H1 (cell line): ENCODE measurements around the gene RAD50.

Experiments used
- CHD2 ChIP-seq: IDR thresholded peaks from 2 replicates; pipeline ENCODE4 v1.6.1; 2012; ENCODE audit warnings: low read length, improper control_type of control experiment
- FOSL1 ChIP-seq: IDR thresholded peaks from 2 replicates; pipeline ENCODE4 v1.6.1; 2011; ENCODE audit warnings: mild to moderate bottlenecking, low read depth, low read length, moderate library complexity; ENCODE audit not compliant: insufficient read depth
- HDAC2 ChIP-seq, 2 experiments: fragments of 300-600 bp in 1 of 2; sonication (generic) in 1 of 2; IDR thresholded peaks; 2 replicates each; pipeline ENCODE4 v1.6.1; 2011 to 2012; ENCODE audit warnings: low read depth in 2 of 2, low read length in 2 of 2, mild to moderate bottlenecking in 2 of 2, moderate library complexity in 2 of 2, borderline replicate concordance in 1 of 2, inconsistent platforms in 1 of 2
- PHF8 ChIP-seq: fragments of 200-600 bp; sonication (generic); conservative IDR thresholded peaks from 2 replicates; pipeline ENCODE4 v1.7.1; 2012; ENCODE audit warnings: low read depth, mild to moderate bottlenecking, inconsistent platforms, low read length, moderate library complexity
- POLR2A ChIP-seq, 2 experiments: IDR thresholded peaks; 1 replicate in 1 of 2; 2 replicates in 1 of 2; pipeline ENCODE4 v1.6.1; 2011; ENCODE audit warnings: low read depth in 2 of 2, low read length in 2 of 2, mild to moderate bottlenecking in 2 of 2; ENCODE audit errors: control extremely low read depth in 1 of 2
- POLR2AphosphoS5 ChIP-seq: IDR thresholded peaks from 2 replicates; pipeline ENCODE4 v1.6.1; 2011; ENCODE audit warnings: low read depth, low read length
- RFX5 ChIP-seq: IDR thresholded peaks from 2 replicates; pipeline ENCODE4 v1.6.1; 2011; ENCODE audit warnings: low read depth, low read length, improper control_type of control experiment, borderline replicate concordance
- SP1 ChIP-seq: IDR thresholded peaks from 2 replicates; pipeline ENCODE4 v1.6.1; 2011; ENCODE audit warnings: low read depth, low read length
- TBP ChIP-seq: IDR thresholded peaks from 2 replicates; pipeline ENCODE4 v1.6.1; 2011; ENCODE audit warnings: low read depth, low read length, improper control_type of control experiment
- TF ChIP-seq, protein P1 (sequence below), 3 experiments: IDR thresholded peaks; 1 replicate in 2 of 3; 2 replicates in 1 of 3; pipeline versions ENCODE4 v1.5.1 to v1.6.1; 2011; ENCODE audit warnings: low read length in 3 of 3, mild to moderate bottlenecking in 3 of 3, inconsistent platforms in 2 of 3, low read depth in 1 of 3, moderate library complexity in 1 of 3; ENCODE audit not compliant: insufficient read depth in 1 of 3; ENCODE audit errors: control extremely low read depth in 1 of 3

DNA sequence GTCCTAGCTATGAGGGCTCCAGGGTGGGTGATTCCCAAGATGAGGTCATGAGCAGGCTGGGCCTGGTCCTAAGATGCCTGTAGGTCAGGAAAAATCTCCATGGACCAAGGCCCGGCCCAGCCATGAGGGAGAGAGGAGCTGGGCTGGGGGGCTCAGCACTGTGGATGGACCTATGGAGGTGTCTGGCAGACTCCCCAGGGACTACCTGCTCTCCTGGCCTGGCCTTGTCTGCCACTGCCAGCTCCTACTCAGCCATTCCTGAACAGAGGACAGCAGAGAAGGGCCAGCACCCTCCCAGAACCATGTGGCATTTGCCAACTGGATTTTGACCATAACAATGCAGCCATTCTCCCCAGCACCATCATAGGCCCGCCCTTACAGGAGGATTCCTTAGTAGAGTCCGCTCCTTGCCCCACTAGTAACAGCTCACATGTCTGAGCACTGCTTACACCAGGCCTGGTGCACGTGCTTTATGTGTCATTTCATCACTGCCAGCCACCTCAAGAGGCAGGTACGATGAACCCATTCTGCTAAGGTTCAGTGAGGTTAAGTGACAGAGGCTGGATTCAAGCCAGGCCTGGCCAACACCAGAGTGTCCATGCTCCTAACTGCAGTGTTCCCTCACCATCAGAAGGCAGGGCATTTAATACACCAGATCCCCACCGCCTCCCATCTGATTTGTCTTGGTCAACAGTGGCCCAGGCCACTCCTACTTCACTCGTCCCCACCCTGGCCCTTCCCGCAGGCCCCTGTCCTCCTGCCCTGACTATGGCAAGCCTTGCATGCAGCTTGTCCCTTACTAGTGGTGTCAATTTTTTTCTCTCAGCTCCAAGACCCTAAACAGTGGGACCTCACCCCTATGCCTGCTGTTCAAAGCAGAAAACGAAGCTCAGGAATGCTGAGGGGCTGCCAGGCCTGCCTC is 101.9 kb downstream of the RAD50 start:
- TF ChIP-seq RFX5, result no peak
- no peak for TF ChIP-seq FOSL1
- TF ChIP-seq, protein P1, sequence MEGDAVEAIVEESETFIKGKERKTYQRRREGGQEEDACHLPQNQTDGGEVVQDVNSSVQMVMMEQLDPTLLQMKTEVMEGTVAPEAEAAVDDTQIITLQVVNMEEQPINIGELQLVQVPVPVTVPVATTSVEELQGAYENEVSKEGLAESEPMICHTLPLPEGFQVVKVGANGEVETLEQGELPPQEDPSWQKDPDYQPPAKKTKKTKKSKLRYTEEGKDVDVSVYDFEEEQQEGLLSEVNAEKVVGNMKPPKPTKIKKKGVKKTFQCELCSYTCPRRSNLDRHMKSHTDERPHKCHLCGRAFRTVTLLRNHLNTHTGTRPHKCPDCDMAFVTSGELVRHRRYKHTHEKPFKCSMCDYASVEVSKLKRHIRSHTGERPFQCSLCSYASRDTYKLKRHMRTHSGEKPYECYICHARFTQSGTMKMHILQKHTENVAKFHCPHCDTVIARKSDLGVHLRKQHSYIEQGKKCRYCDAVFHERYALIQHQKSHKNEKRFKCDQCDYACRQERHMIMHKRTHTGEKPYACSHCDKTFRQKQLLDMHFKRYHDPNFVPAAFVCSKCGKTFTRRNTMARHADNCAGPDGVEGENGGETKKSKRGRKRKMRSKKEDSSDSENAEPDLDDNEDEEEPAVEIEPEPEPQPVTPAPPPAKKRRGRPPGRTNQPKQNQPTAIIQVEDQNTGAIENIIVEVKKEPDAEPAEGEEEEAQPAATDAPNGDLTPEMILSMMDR (IDR thresholded peaks at IDR 0.05; ENCODE audit: control extremely low read depth in 1 of 3, insufficient read depth in 1 of 3, low read depth in 1 of 3, low read length in 3 of 3), result no peak
- TF ChIP-seq CHD2, result no peak
- no peak for TF ChIP-seq TBP
- TF ChIP-seq POLR2AphosphoS5, result no peak
- no peak for TF ChIP-seq PHF8
- no peak for TF ChIP-seq POLR2A (IDR thresholded peaks at IDR 0.05; ENCODE audit: control extremely low read depth in 1 of 2, low read depth in 2 of 2, low read length in 2 of 2)
- no peak for TF ChIP-seq HDAC2 (IDR thresholded peaks at IDR 0.05; ENCODE audit: borderline replicate concordance in 1 of 2, low read depth in 2 of 2, low read length in 2 of 2)
- no peak for TF ChIP-seq SP1
